GM12801 (cell line): ENCODE measurements around the gene ALG6.

ENCODE experiments used
- TF ChIP-seq, protein P1 (sequence below): IDR thresholded peaks from one replicate; pipeline ENCODE4 v1.5.1; 2011; ENCODE audit warnings: control low read depth; ENCODE audit not compliant: insufficient read length; ENCODE audit errors: extremely low read depth

ALG6 gene

GRCh38 chr1:63458750-63459149, 91.3 kb downstream of the ALG6 start:
- TF ChIP-seq, protein P1, sequence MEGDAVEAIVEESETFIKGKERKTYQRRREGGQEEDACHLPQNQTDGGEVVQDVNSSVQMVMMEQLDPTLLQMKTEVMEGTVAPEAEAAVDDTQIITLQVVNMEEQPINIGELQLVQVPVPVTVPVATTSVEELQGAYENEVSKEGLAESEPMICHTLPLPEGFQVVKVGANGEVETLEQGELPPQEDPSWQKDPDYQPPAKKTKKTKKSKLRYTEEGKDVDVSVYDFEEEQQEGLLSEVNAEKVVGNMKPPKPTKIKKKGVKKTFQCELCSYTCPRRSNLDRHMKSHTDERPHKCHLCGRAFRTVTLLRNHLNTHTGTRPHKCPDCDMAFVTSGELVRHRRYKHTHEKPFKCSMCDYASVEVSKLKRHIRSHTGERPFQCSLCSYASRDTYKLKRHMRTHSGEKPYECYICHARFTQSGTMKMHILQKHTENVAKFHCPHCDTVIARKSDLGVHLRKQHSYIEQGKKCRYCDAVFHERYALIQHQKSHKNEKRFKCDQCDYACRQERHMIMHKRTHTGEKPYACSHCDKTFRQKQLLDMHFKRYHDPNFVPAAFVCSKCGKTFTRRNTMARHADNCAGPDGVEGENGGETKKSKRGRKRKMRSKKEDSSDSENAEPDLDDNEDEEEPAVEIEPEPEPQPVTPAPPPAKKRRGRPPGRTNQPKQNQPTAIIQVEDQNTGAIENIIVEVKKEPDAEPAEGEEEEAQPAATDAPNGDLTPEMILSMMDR: no peak

DNA sequence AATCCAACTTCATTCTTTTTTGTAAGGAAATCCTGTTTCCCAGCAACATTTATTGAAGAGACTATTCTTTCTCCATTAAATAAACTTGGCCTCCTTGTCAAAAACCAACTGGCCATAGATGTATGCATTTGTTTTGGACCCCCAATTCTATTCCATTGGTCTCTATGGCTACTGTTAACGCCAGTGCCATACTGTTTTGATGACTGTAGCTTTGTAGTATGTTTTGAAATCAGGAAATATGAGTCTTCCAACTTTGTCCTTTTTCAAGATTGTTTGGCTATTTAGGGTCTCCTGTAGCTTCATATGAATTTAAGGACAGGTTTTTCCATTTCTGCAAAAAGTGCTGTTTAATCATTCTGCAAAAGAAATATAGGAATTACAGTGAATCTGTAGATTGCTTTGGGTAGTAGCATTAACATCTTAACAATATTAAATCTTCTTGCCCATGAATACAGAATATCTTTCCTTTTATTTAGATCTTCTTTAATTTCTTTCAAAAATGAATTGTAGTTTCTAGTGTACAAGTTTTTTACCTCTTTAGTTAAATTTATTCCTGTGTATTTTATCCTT, 94.3 kb downstream of the ALG6 start:
- TF ChIP-seq, protein P1: no peak

- TF ChIP-seq, protein P1: no peak
These were observed 95.8 kb downstream of the ALG6 start for GRCh38 chr1:63463248-63463647.

DNA sequence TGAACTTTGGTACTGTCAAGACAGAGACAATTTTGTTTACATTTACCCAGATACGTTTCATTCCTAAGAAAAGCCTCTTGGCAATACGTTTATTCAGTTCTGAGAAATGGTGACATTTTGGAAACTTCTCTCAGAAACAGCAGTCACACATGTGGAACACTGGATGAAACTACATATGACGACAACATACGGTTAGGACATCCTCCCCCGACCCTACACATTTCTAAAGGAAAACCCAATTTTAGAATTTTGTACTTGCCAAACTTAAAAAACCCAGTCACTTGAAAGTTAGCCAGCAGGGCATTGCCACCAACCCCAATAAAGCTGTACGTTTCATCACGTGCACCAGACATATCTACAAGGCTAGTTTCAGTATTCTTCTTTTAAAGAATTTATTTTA, 98.8 kb downstream of the ALG6 start:
- TF ChIP-seq, protein P1: no peak

- TF ChIP-seq, protein P1: no peak
These were observed 99.3 kb downstream of the ALG6 start for GRCh38 chr1:63466759-63467158.

GRCh38 chr1:63475761-63476160, 108.3 kb downstream of the ALG6 start:
- TF ChIP-seq, protein P1: no peak

DNA sequence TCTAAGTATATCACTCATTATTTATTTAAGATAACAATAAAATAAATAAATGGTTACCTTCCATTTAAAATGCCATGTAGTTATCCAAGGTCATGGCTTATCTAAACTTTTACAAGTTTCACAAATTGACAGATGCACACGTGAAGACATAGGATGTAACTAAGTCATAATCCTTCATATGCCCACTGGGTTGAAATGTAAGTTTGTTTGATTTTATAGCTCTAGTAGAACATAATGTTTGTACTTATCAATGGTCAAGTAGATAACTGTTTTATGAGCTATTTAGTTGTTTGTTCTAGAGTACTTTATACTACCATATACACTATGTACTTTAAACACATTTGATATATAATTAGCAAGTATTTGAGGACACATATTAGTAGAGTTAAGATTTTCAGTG, 112.6 kb downstream of the ALG6 start:
- TF ChIP-seq, protein P1: no peak
